Measurements from ENCODE around the gene UBAC2.

- TF ChIP-seq ZFX (IDR thresholded peaks at IDR 0.05; ENCODE audit: borderline replicate concordance), result no peak
- no peak for TF ChIP-seq CTCF (IDR thresholded peaks at IDR 0.05)
Observed at GRCh38 chr13:99179460-99179859, 21.2 kb upstream of the UBAC2 start.
